GM12878 (cell line): Measurements from ENCODE around the gene DUOX1. TPM values are rescaled to one million over a fixed set of nuclear protein-coding genes. Genes with fewer than 3 reads are reported as not detected.
A peak's percentile ranks its signal among the peaks of the same experiment; 100 is the strongest.

Experiments
- ATAC-seq: fragments of 200-7000 bp; cut with Tn5 transposase; 3 replicates; pipeline ENCODE4 v1.9.1; 2020; ENCODE audit warnings: mild to moderate bottlenecking, moderate library complexity
- BruUV-seq: library from RNA; stranded (reverse); fragments of 400-500 nt; replicated peaks from 2 replicates; lab custom pipeline; 2021; lab: Mats Ljungman, UMichigan
- CTCF ChIA-PET: fragments of 300-600 bp; sonication (Branson Sonifier 250); formaldehyde crosslinking; extraction: SDS; loops from one replicate; lab custom pipeline; 2021; ENCODE audit warnings: inconsistent platforms; lab: Yijun Ruan, JAX
- POLR2A ChIA-PET: fragments of 350-600 bp; formaldehyde crosslinking; extraction: SDS; loops from one replicate; lab custom pipeline; 2021; ENCODE audit warnings: inconsistent platforms; lab: Charles Lee
- RAD21 ChIA-PET: fragments of 300-600 bp; sonication (Branson Sonifier 250); formaldehyde crosslinking; loops from one replicate; lab custom pipeline; 2023; ENCODE audit warnings: antibody characterized with exemption; ENCODE audit not compliant: unreplicated experiment; lab: Charles Lee
- SMC1A ChIA-PET: fragments of 300-600 bp; sonication (Branson Sonifier 250); formaldehyde crosslinking; loops from one replicate; lab custom pipeline; 2023; ENCODE audit not compliant: unreplicated experiment, uncharacterized antibody; lab: Charles Lee
- DNase-seq: peaks from one replicate; pipeline ENCODE4 v3.0.0-alpha.2; 2011; ENCODE audit warnings: low read depth, low spot score
- FAIRE-seq: peaks from 3 replicates; lab custom pipeline; 2011; peaks lifted over from hg19 to GRCh38; lab: Jason Lieb, UNC
- H2AFZ ChIP-seq: 2 replicates; pipeline ENCODE4 v1.6.0; 2011; ENCODE audit warnings: low read depth, low read length, control low read depth; ENCODE audit not compliant: control insufficient read depth
- H3K27ac ChIP-seq: 2 replicates; pipeline ENCODE4 v1.5.1; 2011; ENCODE audit warnings: control low read depth; ENCODE audit not compliant: control insufficient read depth, insufficient read depth
- H3K27me3 ChIP-seq, 2 experiments: replicated peaks in 1 of 2; 2 replicates each; pipeline versions ENCODE4 v1.6.0 to v1.6.1; 2011; ENCODE audit warnings: low read length in 1 of 2; ENCODE audit not compliant: control insufficient read depth in 2 of 2, insufficient read depth in 2 of 2
- H3K36me3 ChIP-seq, 2 experiments: 2 replicates each; pipeline ENCODE4 v1.5.1; 2011; ENCODE audit warnings: low read length in 1 of 2; ENCODE audit not compliant: control insufficient read depth in 2 of 2, insufficient read depth in 2 of 2
- H3K4me1 ChIP-seq: 2 replicates; pipeline ENCODE4 v1.6.1; 2011; ENCODE audit warnings: mild to moderate bottlenecking, low read length, moderate library complexity, mixed read lengths; ENCODE audit not compliant: control insufficient read depth, insufficient read depth
- H3K4me2 ChIP-seq: 2 replicates; pipeline ENCODE4 v1.6.0; 2011; ENCODE audit warnings: control low read depth; ENCODE audit not compliant: control insufficient read depth, insufficient read depth
- H3K4me3 ChIP-seq: fragments of 200-600 bp; sonication (generic); 2 replicates; pipeline ENCODE4 v1.5.1; 2016
- H3K79me2 ChIP-seq: 2 replicates; pipeline ENCODE4 v1.6.0; 2011; ENCODE audit warnings: low read length; ENCODE audit not compliant: control insufficient read depth, insufficient read depth
- H3K9ac ChIP-seq: 2 replicates; pipeline ENCODE4 v1.8.0; 2011; ENCODE audit warnings: low read length, control low read depth, mixed read lengths; ENCODE audit not compliant: control insufficient read depth, insufficient read depth
- H3K9me3 ChIP-seq: replicated peaks from 3 replicates; pipeline ENCODE4 v1.5.1; 2011; ENCODE audit warnings: mild to moderate bottlenecking, low read length; ENCODE audit not compliant: control insufficient read depth, insufficient read depth
- H4K20me1 ChIP-seq: 2 replicates; pipeline ENCODE4 v1.6.0; 2011; ENCODE audit not compliant: control insufficient read depth, insufficient read depth
- CBX3 ChIP-seq: fragments of 200-600 bp; sonication (generic); IDR thresholded peaks from 2 replicates; pipeline ENCODE4 v1.6.1; 2016; ENCODE audit warnings: low read depth, borderline replicate concordance
- EP300 ChIP-seq, 2 experiments: fragments of 150-350 bp in 1 of 2; IDR thresholded peaks; 2 replicates each; pipeline ENCODE4 v1.6.1; 2011 to 2012; ENCODE audit warnings: low read depth in 2 of 2, low read length in 2 of 2, borderline replicate concordance in 1 of 2, improper control_type of control experiment in 1 of 2, inconsistent platforms in 1 of 2; ENCODE audit not compliant: control insufficient read depth in 1 of 2
- KLF5 ChIP-seq: fragments of 450-650 bp; IDR thresholded peaks from 2 replicates; pipeline ENCODE4 v1.6.1; 2014; ENCODE audit warnings: mild to moderate bottlenecking; ENCODE audit not compliant: partially characterized antibody
- NFYA ChIP-seq: IDR thresholded peaks from 2 replicates; pipeline ENCODE4 v1.6.1; 2011; ENCODE audit warnings: low read depth, mild to moderate bottlenecking, low read length, improper control_type of control experiment, borderline replicate concordance
- PAX5 ChIP-seq: IDR thresholded peaks from 2 replicates; pipeline ENCODE4 v1.6.1; 2011; ENCODE audit warnings: low read depth, low read length, borderline replicate concordance
- PBX3 ChIP-seq: IDR thresholded peaks from 2 replicates; pipeline ENCODE4 v1.6.1; 2011; ENCODE audit warnings: mild to moderate bottlenecking, low read depth, low read length, moderate library complexity; ENCODE audit not compliant: insufficient replicate concordance
- PML ChIP-seq: IDR thresholded peaks from 2 replicates; pipeline ENCODE4 v1.6.1; 2012; ENCODE audit warnings: low read length, inconsistent platforms
- SIX5 ChIP-seq: IDR thresholded peaks from 2 replicates; pipeline ENCODE4 v1.6.1; 2011; ENCODE audit warnings: mild to moderate bottlenecking, low read depth, low read length, moderate library complexity; ENCODE audit not compliant: severe bottlenecking
- TCF7 ChIP-seq: IDR thresholded peaks from 2 replicates; pipeline ENCODE4 v1.6.1; 2014; ENCODE audit warnings: antibody characterized with exemption, borderline replicate concordance
- ZBTB4 ChIP-seq: fragments of 450-650 bp; formaldehyde crosslinking; IDR thresholded peaks from 2 replicates; pipeline ENCODE4 v1.4.0; 2022; ENCODE audit warnings: mild to moderate bottlenecking, moderate library complexity
- WGBS: methylation state at CpG from one replicate; pipeline ENCODE4 v1.1.6; 2016; ENCODE audit warnings: low lambda C conversion rate; ENCODE audit not compliant: insufficient replicate concordance, insufficient coverage; ENCODE audit errors: missing lambda C conversion rate; 5-methylcytosine and 5-hydroxymethylcytosine counted together
- in situ Hi-C: fragments of 300-500 bp; cut with MboI; formaldehyde crosslinking; loops from 9 replicates; pipeline ENCODE4 v1.14.3; 2018; ENCODE audit warnings: mixed read lengths
- intact Hi-C: fragments of 100-400 bp; cut with micrococcal nuclease; formaldehyde crosslinking; loops from one replicate; pipeline ENCODE4 v1.14.2; 2022; ENCODE audit not compliant: unreplicated experiment
- polyA plus RNA-seq, 11 experiments: library from polyadenylated mRNA; depleted of rRNA in 4 of 11; unstranded in 6 of 11; stranded (reverse) in 5 of 11; fragments of >200 nt; fragmentation: Nextera tagmentation in 4 of 11; fragmentation: Illumina TruSeq in 1 of 11; extraction: Ambion mirVana in 4 of 11; extraction: Trizol in 1 of 11; gene quantifications; 1 replicate in 1 of 11; 2 replicates in 10 of 11; pipeline versions ENCODE4 v1.2.1 to v1.2.3, GENCODE V29; 2011 to 2016; ENCODE audit warnings: inconsistent platforms in 2 of 11, missing spikeins in 2 of 11, low read depth in 1 of 11
- total RNA-seq, 4 experiments: library from RNA; depleted of rRNA in 3 of 4; stranded (reverse); fragments of >200 nt in 3 of 4; fragmentation: Illumina TruSeq in 1 of 4; extraction: Trizol in 1 of 4; gene quantifications; 2 replicates each; pipeline versions ENCODE4 v1.2.1 to v1.2.3, GENCODE V29; 2013 to 2021
- TF ChIP-seq, protein P1 (sequence below): IDR thresholded peaks from 2 replicates; pipeline ENCODE4 v1.6.1; 2012; ENCODE audit warnings: low read length, inconsistent platforms

Gene DUOX1
- total and polyA plus RNA-seq, 10 of the 15 experiments (the other 5 are each of a cell fraction or from before 2014, with no cell fraction given): 0.02 to 2.1 (median 0.26) TPM; not detected in 3

DNA sequence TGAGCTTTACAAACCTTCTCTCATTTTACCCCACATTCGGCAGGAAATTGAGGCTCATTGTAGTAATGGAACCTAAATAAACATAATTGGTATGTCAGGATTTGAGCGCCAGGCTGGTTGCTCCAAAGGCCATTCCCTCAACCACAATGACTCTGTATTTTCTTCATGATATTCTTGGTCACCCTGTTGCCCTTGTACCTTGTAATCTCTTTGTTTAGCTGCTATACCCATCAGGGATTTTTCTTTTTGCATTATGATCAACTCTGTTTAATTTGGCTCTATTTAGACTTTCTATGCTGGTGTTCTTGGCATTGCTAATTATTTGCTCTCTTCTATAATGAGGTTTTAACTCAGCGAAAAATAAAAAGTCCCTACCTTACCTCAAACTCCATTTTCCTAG lies 45.6 kb upstream of the DUOX1 start:
- RAD21 ChIA-PET: no interaction called here
- ATAC-seq (no peak), DNase-seq (no peak), FAIRE-seq (no peak)
- Histone ChIP-seq H2AFZ (no peak overlapping the region), H3K4me1 (no peaks in the 10 kb centered on the region), H3K79me2 (no peaks in the 10 kb centered on the region), H3K27ac (no peak overlapping the region), H3K36me3 (no peaks in the 10 kb centered on the region), H4K20me1 (no peaks in the 10 kb centered on the region), H3K27me3 (0 out of 4 replicates have a peak, but pooled peaks cover 0 to 2% of the 10 kb centered on the region in 2 experiments), H3K9me3 (no peaks in the 10 kb centered on the region), H3K4me2 (no peak overlapping the region), H3K9ac (no peak overlapping the region), H3K4me3 (no peak overlapping the region)
- TF ChIP-seq CBX3 (no peak), PML (no peak)
- POLR2A ChIA-PET: no interaction called here
- no TSS peak for BruUV-seq
- SMC1A ChIA-PET: no interaction called here
- in situ Hi-C loops (no loop called here), intact Hi-C loops (no loop called here)
- 42% methylated on average over 3 of the region's 3 CpGs for WGBS
- CTCF ChIA-PET: interaction anchor here (1.3 kb wide), 1 partner anchor 34 kb away, joined by 4 read pairs; no protein-coding TSS in a partner anchor

- ATAC-seq (peak; percentile 50), FAIRE-seq (no peak), DNase-seq (no peak)
- WGBS: 0% methylated on average over 1 of the region's 1 CpG
- ChIA-PET RAD21 (no interaction called here), SMC1A (interaction anchor here (0.8 kb wide), 1 partner anchor 43 kb away, joined by 4 read pairs; no protein-coding TSS in a partner anchor), CTCF (no interaction called here), POLR2A (no interaction called here)
- BruUV-seq: no TSS peak
- no peaks in the 10 kb centered on the region for H3K4me1 ChIP-seq
- no peak overlapping the region for H3K4me3 ChIP-seq
- no peaks in the 10 kb centered on the region for H4K20me1 ChIP-seq
- no peak overlapping the region for H3K9ac ChIP-seq
- no peak overlapping the region for H2AFZ ChIP-seq
- no peaks in the 10 kb centered on the region for H3K36me3 ChIP-seq
- H3K4me2 ChIP-seq: no peak overlapping the region
- in situ Hi-C loops (no loop called here), intact Hi-C loops (no loop called here)
- no peaks in the 10 kb centered on the region for H3K9me3 ChIP-seq
- H3K79me2 ChIP-seq: no peaks in the 10 kb centered on the region
- 0 out of 4 replicates have a peak, but pooled peaks cover 0 to 2% of the 10 kb centered on the region in 2 experiments for H3K27me3 ChIP-seq
- H3K27ac ChIP-seq: no peak overlapping the region
- no peak for TF ChIP-seq SIX5
- TF ChIP-seq PBX3: no peak
- no peak for TF ChIP-seq ZBTB4 (CRISPR knock-in tag)
- TF ChIP-seq EP300 (IDR thresholded peaks at IDR 0.05; ENCODE audit: borderline replicate concordance in 1 of 2, control insufficient read depth in 1 of 2, low read depth in 2 of 2, low read length in 2 of 2): no peak
- TF ChIP-seq PAX5: no peak
- TF ChIP-seq KLF5: no peak
- TF ChIP-seq, protein P1, sequence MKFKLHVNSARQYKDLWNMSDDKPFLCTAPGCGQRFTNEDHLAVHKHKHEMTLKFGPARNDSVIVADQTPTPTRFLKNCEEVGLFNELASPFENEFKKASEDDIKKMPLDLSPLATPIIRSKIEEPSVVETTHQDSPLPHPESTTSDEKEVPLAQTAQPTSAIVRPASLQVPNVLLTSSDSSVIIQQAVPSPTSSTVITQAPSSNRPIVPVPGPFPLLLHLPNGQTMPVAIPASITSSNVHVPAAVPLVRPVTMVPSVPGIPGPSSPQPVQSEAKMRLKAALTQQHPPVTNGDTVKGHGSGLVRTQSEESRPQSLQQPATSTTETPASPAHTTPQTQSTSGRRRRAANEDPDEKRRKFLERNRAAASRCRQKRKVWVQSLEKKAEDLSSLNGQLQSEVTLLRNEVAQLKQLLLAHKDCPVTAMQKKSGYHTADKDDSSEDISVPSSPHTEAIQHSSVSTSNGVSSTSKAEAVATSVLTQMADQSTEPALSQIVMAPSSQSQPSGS: no peak
- TF ChIP-seq TCF7: no peak
- no peak for TF ChIP-seq NFYA
These were observed 42.3 kb upstream of the DUOX1 start for GRCh38 chr15:45087513-45087912.
